Kidney (tissue), 14 donors: ENCODE results near the gene TOLLIP. TPM values are rescaled to one million over a fixed set of nuclear protein-coding genes. Genes with fewer than 3 reads are reported as not detected.

Source experiments
- DNase-seq, 5 donors: peaks; one replicate each; pipeline ENCODE4 v3.0.0-alpha.2; 2013 to 2020
- FAIRE-seq: peaks from 2 replicates; lab custom pipeline; 2012; peaks lifted over from hg19 to GRCh38; lab: Jason Lieb, UNC
- H3K27ac ChIP-seq, 2 donors: one replicate each; pipeline ENCODE4 v1.7.0; 2013; ENCODE audit warnings: low read depth in 2 of 2, low read length in 2 of 2, inconsistent platforms in 1 of 2
- H3K27me3 ChIP-seq: one replicate; pipeline ENCODE4 v1.7.1; 2013; ENCODE audit warnings: low read length, inconsistent platforms; ENCODE audit not compliant: control insufficient read depth, insufficient read depth
- H3K36me3 ChIP-seq, 3 donors: one replicate each; pipeline versions ENCODE4 v1.7.0 to v1.7.1; 2013; ENCODE audit warnings: low read length in 3 of 3, control low read depth in 1 of 3, inconsistent platforms in 1 of 3; ENCODE audit not compliant: insufficient read depth in 3 of 3, control insufficient read depth in 2 of 3
- H3K4me1 ChIP-seq, 3 donors: one replicate each; pipeline versions ENCODE4 v1.7.0 to v1.7.1; 2013; ENCODE audit warnings: low read length in 3 of 3, inconsistent platforms in 1 of 3, low read depth in 1 of 3; ENCODE audit not compliant: control insufficient read depth in 2 of 3, insufficient read depth in 2 of 3
- H3K4me3 ChIP-seq, 3 donors: one replicate each; pipeline versions ENCODE4 v1.7.0 to v1.8.1; 2013; ENCODE audit warnings: low read length in 3 of 3, control low read depth in 1 of 3, inconsistent platforms in 1 of 3
- H3K9ac ChIP-seq, 3 donors: one replicate each; pipeline versions ENCODE4 v1.7.0 to v1.7.1; 2013; ENCODE audit warnings: low read length in 3 of 3, control low read depth in 1 of 3, inconsistent platforms in 1 of 3
- H3K9me3 ChIP-seq, 3 donors: one replicate each; pipeline versions ENCODE4 v1.7.0 to v1.7.1; 2013; ENCODE audit warnings: low read length in 3 of 3, control low read depth in 1 of 3, inconsistent platforms in 1 of 3; ENCODE audit not compliant: control insufficient read depth in 2 of 3, insufficient read depth in 1 of 3
- CTCF ChIP-seq: IDR thresholded peaks from 3 replicates; pipeline ENCODE4 v1.5.1; 2012; ENCODE audit warnings: mild to moderate bottlenecking, moderate library complexity, borderline replicate concordance; ENCODE audit not compliant: insufficient read depth; ENCODE audit errors: extremely low read depth
- intact Hi-C: fragments of 100-400 bp; cut with DNase I; formaldehyde crosslinking; loops from one replicate; pipeline ENCODE4 v1.11.1; 2022
- polyA plus RNA-seq: library from polyadenylated mRNA; stranded (reverse); fragments of 350-450 nt; fragmentation: Illumina TruSeq; extraction: RNeasy Lipid Tissue Mini Kit (QIAGEN cat#74804); gene quantifications from one replicate; pipeline ENCODE4 v1.2.3, GENCODE V29; 2014; ENCODE audit warnings: low read depth, low replicate concordance; ENCODE audit not compliant: insufficient read depth
- total RNA-seq: library from RNA; stranded (reverse); fragmentation: NEBNext Ultra II Directional; extraction: Animal tissue kit (Norgen Biotek cat#: 25700); gene quantifications from one replicate; pipeline ENCODE4 v1.2.1, GENCODE V29; 2021
- donor health status: control.
- donor health status: control.
- donor health status: control.
- donor health status: control.
- donor health status: control.
- donor health status: DM: yes; HTN: yes; CAD: no.
- donor health status: Normal renal cell carcinoma (clear cell type).

TOLLIP gene
- total and polyA plus RNA-seq, 2 donors from 2014 or later: 65.5 to 88.0 TPM

DNA sequence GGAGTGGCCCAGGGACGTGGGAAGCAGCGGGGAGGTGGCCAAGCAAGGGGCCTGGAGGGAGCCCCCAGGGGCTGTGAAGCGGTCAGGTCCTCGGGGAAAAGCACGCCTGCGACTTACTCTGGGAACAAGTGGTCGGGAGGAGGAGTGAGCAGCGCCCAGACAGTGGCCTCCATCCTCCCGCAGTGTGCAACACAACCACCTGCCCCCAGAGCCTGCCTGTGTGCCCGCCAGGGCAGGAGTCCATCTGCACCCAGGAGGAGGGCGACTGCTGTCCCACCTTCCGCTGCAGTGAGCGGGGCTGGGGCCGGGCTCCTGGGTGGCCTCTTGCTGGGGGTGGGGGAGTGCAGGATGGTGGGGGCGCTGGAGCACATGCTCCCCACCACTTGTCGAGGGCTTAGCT lies 51.5 kb downstream of the TOLLIP start:
- intact Hi-C loops: no loop called here
- no peak for TF ChIP-seq CTCF
- peaks cover 0 to 8% (median 1%) of the 10 kb centered on the region in 3 donors for H3K4me1 ChIP-seq

GRCh38 chr11:1257366-1257765 lies 52.1 kb downstream of the TOLLIP start:
- H3K36me3 ChIP-seq: no peaks in the 10 kb centered on the region
- H3K9me3 ChIP-seq: no peaks in the 10 kb centered on the region
- no peak for FAIRE-seq
- DNase-seq: no peak
- H3K4me3 ChIP-seq: no peak overlapping the region
- intact Hi-C loops: no loop called here
- no peak overlapping the region for H3K9ac ChIP-seq
- TF ChIP-seq CTCF: no peak
- peaks cover 0 to 6% (median 0%) of the 10 kb centered on the region in 3 donors for H3K4me1 ChIP-seq
- H3K27me3 ChIP-seq: no peaks in the 10 kb centered on the region
- H3K27ac ChIP-seq: no peak overlapping the region

More for the DNA sequence above, 51.5 kb downstream of the TOLLIP start:
- Histone ChIP-seq H3K9me3 (no peaks in the 10 kb centered on the region), H3K4me3 (no peak overlapping the region), H3K9ac (no peak overlapping the region), H3K27ac (no peak overlapping the region), H3K27me3 (no peaks in the 10 kb centered on the region), H3K36me3 (no peaks in the 10 kb centered on the region)
- no peak for DNase-seq
- no peak for FAIRE-seq

DNA sequence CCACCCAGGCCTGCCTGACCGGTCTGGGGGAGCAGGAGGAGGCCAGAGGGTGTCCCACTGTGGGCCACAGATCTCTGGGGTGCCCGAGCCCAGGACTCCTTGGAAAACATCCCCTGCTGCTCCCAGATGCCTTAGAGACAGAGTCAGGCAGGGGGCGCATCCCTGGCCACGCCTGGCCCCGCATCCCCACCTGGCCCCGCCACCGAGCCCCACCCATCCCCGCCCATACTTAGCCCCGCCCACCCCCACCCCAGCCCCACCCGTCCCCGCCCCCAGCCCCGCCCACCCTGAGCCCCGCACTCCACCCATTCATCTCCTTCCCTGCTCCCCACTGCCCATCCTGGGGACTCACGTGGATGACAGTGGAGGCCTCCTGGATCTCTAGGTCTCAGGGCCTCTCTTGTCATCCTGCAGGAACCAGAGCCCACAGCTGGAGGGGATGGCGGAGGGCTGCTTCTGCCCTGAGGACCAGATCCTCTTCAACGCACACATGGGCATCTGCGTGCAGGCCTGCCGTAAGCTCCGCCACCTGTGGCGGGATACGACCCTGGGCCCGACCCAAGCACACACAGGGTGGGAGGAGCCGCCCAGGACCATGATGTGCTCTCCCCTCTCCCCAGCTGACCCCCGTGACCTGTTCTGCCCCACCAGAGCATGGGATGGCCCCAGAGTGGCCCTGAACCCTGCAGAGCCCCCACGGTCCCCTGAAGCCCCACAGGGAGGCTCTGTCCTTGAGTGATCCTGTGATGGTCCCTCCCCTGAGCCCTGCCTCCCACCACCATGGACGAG lies 53.0 kb downstream of the TOLLIP start:
- H3K9ac ChIP-seq: no peak overlapping the region
- TF ChIP-seq CTCF: no peak
- H3K27ac ChIP-seq: no peak overlapping the region
- FAIRE-seq (no peak), DNase-seq (no peak)
- no peaks in the 10 kb centered on the region for H3K4me1 ChIP-seq
- H3K4me3 ChIP-seq: no peak overlapping the region
- no peaks in the 10 kb centered on the region for H3K9me3 ChIP-seq
- intact Hi-C loops: no loop called here
- H3K27me3 ChIP-seq: no peaks in the 10 kb centered on the region
- H3K36me3 ChIP-seq: no peaks in the 10 kb centered on the region

DNA sequence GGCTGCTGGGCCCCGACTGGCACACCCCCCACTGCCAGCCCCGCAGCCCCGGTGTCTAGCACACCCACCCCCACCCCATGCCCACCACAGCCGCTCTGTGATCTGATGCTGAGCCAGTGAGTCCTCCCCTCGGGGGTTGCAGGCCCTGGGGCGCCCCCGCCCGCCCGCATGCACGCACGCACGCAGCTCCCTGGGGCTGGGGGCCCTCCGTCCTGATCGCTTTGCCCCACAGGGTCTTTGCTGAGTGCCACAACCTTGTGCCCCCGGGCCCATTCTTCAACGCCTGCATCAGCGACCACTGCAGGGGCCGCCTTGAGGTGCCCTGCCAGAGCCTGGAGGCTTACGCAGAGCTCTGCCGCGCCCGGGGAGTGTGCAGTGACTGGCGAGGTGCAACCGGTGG lies 54.3 kb downstream of the TOLLIP start:
- no peak overlapping the region for H3K4me3 ChIP-seq
- H3K9ac ChIP-seq: no peak overlapping the region
- H3K4me1 ChIP-seq: no peaks in the 10 kb centered on the region
- no peak for TF ChIP-seq CTCF
- intact Hi-C loops: no loop called here
- H3K27me3 ChIP-seq: no peaks in the 10 kb centered on the region
- H3K9me3 ChIP-seq: no peaks in the 10 kb centered on the region
- no peaks in the 10 kb centered on the region for H3K36me3 ChIP-seq
- H3K27ac ChIP-seq: no peak overlapping the region
- FAIRE-seq: no peak
- DNase-seq: no peak
